ENCODE results near the gene SYT5. TPM values are rescaled to one million over a fixed set of nuclear protein-coding genes. Genes with fewer than 3 reads are reported as not detected.

SYT5 gene
- polyA plus RNA-seq, 1 donor = not detected

- no peak for DNase-seq (ENCODE audit: low read depth)
These were observed 32.4 kb downstream of the SYT5 start for GRCh38 chr19:55147545-55148251.

- no peak for DNase-seq (ENCODE audit: low read depth)
These were observed 33.3 kb downstream of the SYT5 start for GRCh38 chr19:55146705-55147273.

GRCh38 chr19:55146078-55146704 lies 33.9 kb downstream of the SYT5 start:
- no peak for DNase-seq (ENCODE audit: low read depth)

- no peak for DNase-seq (ENCODE audit: low read depth)
These were observed 34.9 kb downstream of the SYT5 start for GRCh38 chr19:55145232-55145631.

- DNase-seq (ENCODE audit: low read depth) = no peak
These were observed 38.4 kb downstream of the SYT5 start for GRCh38 chr19:55141696-55142095.

- DNase-seq (ENCODE audit: low read depth) = no peak
These were observed 42.2 kb downstream of the SYT5 start for GRCh38 chr19:55137915-55138314.

GRCh38 chr19:55136399-55137102 lies 43.5 kb downstream of the SYT5 start:
- no peak for DNase-seq (ENCODE audit: low read depth)

GRCh38 chr19:55134736-55135135 lies 45.4 kb downstream of the SYT5 start:
- no peak for DNase-seq (ENCODE audit: low read depth)

- no peak for DNase-seq (ENCODE audit: low read depth)
These were observed 46.2 kb downstream of the SYT5 start for GRCh38 chr19:55133639-55134444.

- DNase-seq (ENCODE audit: low read depth) = no peak
These were observed 47.5 kb downstream of the SYT5 start for GRCh38 chr19:55132453-55133129.

GRCh38 chr19:55131421-55131820 lies 48.7 kb downstream of the SYT5 start:
- DNase-seq (ENCODE audit: low read depth) = no peak

Other genes starting within 250 kb of the SYT5 start
- not detected for gene NLRP7, start 232.8 kb downstream of the SYT5 start, polyA plus RNA-seq (ENCODE audit: insufficient read length)
- gene NLRP2, start 213.9 kb downstream of the SYT5 start, polyA plus RNA-seq (ENCODE audit: insufficient read length) = 1.2 TPM
- 0.14 TPM for gene GP6, start 142.0 kb downstream of the SYT5 start, polyA plus RNA-seq (ENCODE audit: insufficient read length)
- gene RDH13, start 117.1 kb downstream of the SYT5 start, polyA plus RNA-seq (ENCODE audit: insufficient read length) = 14.6 TPM
- 3.4 TPM for gene EPS8L1, start 104.4 kb downstream of the SYT5 start, polyA plus RNA-seq (ENCODE audit: insufficient read length)
- gene PPP1R12C, start 62.7 kb downstream of the SYT5 start, polyA plus RNA-seq (ENCODE audit: insufficient read length) = 78.0 TPM
- gene TNNT1, start 31.1 kb downstream of the SYT5 start, polyA plus RNA-seq (ENCODE audit: insufficient read length) = 742 TPM
- gene TNNI3, start 22.6 kb downstream of the SYT5 start, polyA plus RNA-seq (ENCODE audit: insufficient read length) = 3.2 TPM
- 0.92 TPM for gene DNAAF3, start 13.7 kb downstream of the SYT5 start, polyA plus RNA-seq (ENCODE audit: insufficient read length)
- 0.11 TPM for gene PTPRH, start 29.2 kb upstream of the SYT5 start, polyA plus RNA-seq (ENCODE audit: insufficient read length)
- gene TMEM86B, start 48.5 kb upstream of the SYT5 start, polyA plus RNA-seq (ENCODE audit: insufficient read length) = 2.8 TPM
- 26.7 TPM for gene PPP6R1, start 78.7 kb upstream of the SYT5 start, polyA plus RNA-seq (ENCODE audit: insufficient read length)
- 25.6 TPM for gene HSPBP1, start 99.8 kb upstream of the SYT5 start, polyA plus RNA-seq (ENCODE audit: insufficient read length)
- 7.4 TPM for gene BRSK1, start 103.7 kb upstream of the SYT5 start, polyA plus RNA-seq (ENCODE audit: insufficient read length)
- 1.00 TPM for gene TMEM150B, start 145.1 kb upstream of the SYT5 start, polyA plus RNA-seq (ENCODE audit: insufficient read length)
- gene KMT5C, start 159.6 kb upstream of the SYT5 start, polyA plus RNA-seq (ENCODE audit: insufficient read length) = 27.5 TPM
- gene COX6B2, start 174.4 kb upstream of the SYT5 start, polyA plus RNA-seq (ENCODE audit: insufficient read length) = 0.15 TPM
- gene GARIN5B, start 183.0 kb upstream of the SYT5 start, polyA plus RNA-seq (ENCODE audit: insufficient read length) = not detected
- gene IL11, start 190.2 kb upstream of the SYT5 start, polyA plus RNA-seq (ENCODE audit: insufficient read length) = 0.40 TPM
- gene TMEM190, start 196.5 kb upstream of the SYT5 start, polyA plus RNA-seq (ENCODE audit: insufficient read length) = not detected
- gene TMEM238, start 204.0 kb upstream of the SYT5 start, polyA plus RNA-seq (ENCODE audit: insufficient read length) = 0.23 TPM
- 1,731 TPM for gene RPL28, start 205.6 kb upstream of the SYT5 start, polyA plus RNA-seq (ENCODE audit: insufficient read length)
- gene UBE2S, start 227.5 kb upstream of the SYT5 start, polyA plus RNA-seq (ENCODE audit: insufficient read length) = 41.0 TPM